H1 (cell line): ENCODE data around the gene PPM1D. TPM values are rescaled to one million over a fixed set of nuclear protein-coding genes. Genes with fewer than 3 reads are reported as not detected.

Experiments
- CTCF ChIA-PET: fragments of 300-600 bp; sonication (Branson Sonifier 250); formaldehyde crosslinking; loops from one replicate; lab custom pipeline; 2021; ENCODE audit not compliant: partially characterized antibody; lab: Charles Lee
- POLR2A ChIA-PET: fragments of 300-600 bp; sonication (Branson Sonifier 250); formaldehyde crosslinking; loops from one replicate; lab custom pipeline; 2021; ENCODE audit warnings: inconsistent platforms; ENCODE audit not compliant: partially characterized antibody; lab: Charles Lee
- DNase-seq, 2 experiments: peaks; one replicate each; pipeline versions ENCODE4 v3.0.0 to v3.0.0-alpha.2; 2010 to 2022; ENCODE audit warnings: low spot score in 2 of 2, low read depth in 1 of 2, mixed read lengths in 1 of 2
- FAIRE-seq: peaks from 2 replicates; lab custom pipeline; 2011; peaks lifted over from hg19 to GRCh38; lab: Jason Lieb, UNC
- H2AFZ ChIP-seq: 2 replicates; pipeline ENCODE4 v1.8.1; 2012; ENCODE audit warnings: low read length, inconsistent platforms
- H2AK5ac ChIP-seq: 2 replicates; pipeline ENCODE4 v1.6.1; 2013; ENCODE audit warnings: low read depth, low read length
- H2BK120ac ChIP-seq: replicated peaks from 2 replicates; pipeline ENCODE3; 2013; ENCODE audit warnings: low read depth, low read length, inconsistent platforms
- H2BK12ac ChIP-seq: 2 replicates; pipeline ENCODE4 v1.6.1; 2013; ENCODE audit warnings: low read depth, low read length
- H2BK15ac ChIP-seq: 2 replicates; pipeline ENCODE4 v1.6.1; 2013; ENCODE audit warnings: low read length
- H2BK20ac ChIP-seq: 2 replicates; pipeline ENCODE4 v1.6.1; 2013; ENCODE audit warnings: low read length
- H2BK5ac ChIP-seq: 2 replicates; pipeline ENCODE4 v1.6.1; 2013; ENCODE audit warnings: low read depth, low read length
- H3K14ac ChIP-seq: 2 replicates; pipeline ENCODE4 v1.6.1; 2013; ENCODE audit warnings: inconsistent platforms; ENCODE audit not compliant: insufficient read length
- H3K18ac ChIP-seq: 2 replicates; pipeline ENCODE4 v1.6.1; 2013; ENCODE audit warnings: low read length; ENCODE audit errors: extremely low read depth
- H3K23ac ChIP-seq: 2 replicates; pipeline ENCODE4 v1.6.1; 2013; ENCODE audit warnings: inconsistent platforms; ENCODE audit not compliant: insufficient read length
- H3K23me2 ChIP-seq: 2 replicates; pipeline ENCODE4 v1.6.1; 2013; ENCODE audit warnings: low read depth, low read length
- H3K27ac ChIP-seq: 2 replicates; pipeline ENCODE4 v1.6.1; 2011; ENCODE audit warnings: low read depth, low read length, inconsistent platforms
- H3K27me3 ChIP-seq, 4 experiments: replicated peaks in 1 of 4; 1 replicate in 1 of 4; 2 replicates in 3 of 4; pipeline versions ENCODE4 v1.6.1 to v1.8.1; 2011 to 2013; ENCODE audit warnings: low read length in 3 of 4, mild to moderate bottlenecking in 3 of 4, inconsistent platforms in 2 of 4, mixed read lengths in 2 of 4, moderate library complexity in 1 of 4; ENCODE audit not compliant: control insufficient read depth in 3 of 4, insufficient read depth in 3 of 4; ENCODE audit errors: extremely low read depth in 1 of 4
- H3K36me3 ChIP-seq, 4 experiments: 2 replicates each; pipeline versions ENCODE4 v1.6.1 to v1.8.1; 2011 to 2013; ENCODE audit warnings: mild to moderate bottlenecking in 4 of 4, low read length in 3 of 4, moderate library complexity in 2 of 4, control low read depth in 1 of 4, inconsistent platforms in 1 of 4; ENCODE audit not compliant: insufficient read depth in 4 of 4, control insufficient read depth in 2 of 4
- H3K4ac ChIP-seq: replicated peaks from 2 replicates; pipeline ENCODE3; 2013; ENCODE audit warnings: low read length, low read depth, mixed read lengths, inconsistent platforms; ENCODE audit not compliant: insufficient read length
- H3K4me1 ChIP-seq, 4 experiments: replicated peaks in 1 of 4; 1 replicate in 1 of 4; 2 replicates in 3 of 4; pipeline versions ENCODE4 v1.6.1 to v1.8.1; 2011 to 2013; ENCODE audit warnings: low read length in 3 of 4, inconsistent platforms in 2 of 4, mixed read lengths in 1 of 4; ENCODE audit not compliant: insufficient read depth in 4 of 4, control insufficient read depth in 3 of 4
- H3K4me2 ChIP-seq, 2 experiments: 2 replicates each; pipeline versions ENCODE4 v1.6.1 to v1.8.1; 2011 to 2013; ENCODE audit warnings: low read depth in 2 of 2, low read length in 2 of 2, control low read depth in 1 of 2, inconsistent platforms in 1 of 2, mild to moderate bottlenecking in 1 of 2; ENCODE audit not compliant: insufficient read depth in 1 of 2
- H3K4me3 ChIP-seq, 4 experiments: fragments of 200-600, 300-600 bp in 1 of 4; sonication (generic), shearing (Covaris generic), sonication (Bioruptor Twin) in 1 of 4; 2 replicates each; pipeline versions ENCODE4 v1.5.1 to v1.8.1; 2011 to 2016; ENCODE audit warnings: low read length in 4 of 4, low read depth in 3 of 4, control low read depth in 2 of 4, inconsistent platforms in 2 of 4, mild to moderate bottlenecking in 2 of 4, mixed read lengths in 1 of 4, moderate library complexity in 1 of 4; ENCODE audit not compliant: insufficient read depth in 2 of 4; ENCODE audit errors: extremely low read depth in 1 of 4
- H3K56ac ChIP-seq: replicated peaks from 2 replicates; pipeline ENCODE3; 2013; ENCODE audit warnings: low read depth, mild to moderate bottlenecking, mixed read lengths, low read length, inconsistent platforms; ENCODE audit not compliant: insufficient read length
- H3K79me1 ChIP-seq: 2 replicates; pipeline ENCODE4 v1.6.1; 2013; ENCODE audit warnings: low read depth, low read length, control low read depth
- H3K79me2 ChIP-seq, 2 experiments: 2 replicates each; pipeline versions ENCODE4 v1.6.1 to v1.8.1; 2012 to 2013; ENCODE audit warnings: low read length in 2 of 2, mild to moderate bottlenecking in 2 of 2, inconsistent platforms in 1 of 2; ENCODE audit not compliant: insufficient read depth in 2 of 2, control insufficient read depth in 1 of 2
- H3K9ac ChIP-seq, 4 experiments: replicated peaks in 1 of 4; 1 replicate in 1 of 4; 2 replicates in 3 of 4; pipeline versions ENCODE4 v1.6.1 to v1.8.1; 2011 to 2013; ENCODE audit warnings: low read depth in 3 of 4, low read length in 3 of 4, control low read depth in 2 of 4, mild to moderate bottlenecking in 2 of 4, moderate library complexity in 2 of 4, inconsistent platforms in 1 of 4; ENCODE audit errors: extremely low read depth in 1 of 4
- H3K9me3 ChIP-seq, 2 experiments: 2 replicates each; pipeline versions ENCODE4 v1.6.1 to v1.8.1; 2012 to 2013; ENCODE audit warnings: mild to moderate bottlenecking in 2 of 2, moderate library complexity in 2 of 2, control low read depth in 1 of 2, inconsistent platforms in 1 of 2, low read depth in 1 of 2, low read length in 1 of 2, mixed read lengths in 1 of 2; ENCODE audit not compliant: insufficient read depth in 2 of 2
- H4K20me1 ChIP-seq, 2 experiments: replicated peaks in 1 of 2; 2 replicates each; pipeline versions ENCODE3 to v1.8.1; 2011 to 2013; ENCODE audit warnings: inconsistent platforms in 2 of 2, low read length in 2 of 2, mild to moderate bottlenecking in 1 of 2; ENCODE audit not compliant: insufficient read depth in 2 of 2, control insufficient read depth in 1 of 2
- H4K5ac ChIP-seq: 2 replicates; pipeline ENCODE4 v1.6.1; 2013; ENCODE audit warnings: low read length, low read depth, mixed read lengths, inconsistent platforms; ENCODE audit not compliant: insufficient read length
- H4K8ac ChIP-seq: 2 replicates; pipeline ENCODE4 v1.8.0; 2013; ENCODE audit warnings: mild to moderate bottlenecking, moderate library complexity, low read length, inconsistent platforms; ENCODE audit not compliant: insufficient read depth; ENCODE audit errors: extremely low read depth
- H4K91ac ChIP-seq: replicated peaks from 2 replicates; pipeline ENCODE3; 2013; ENCODE audit warnings: low read length, mixed read lengths, inconsistent platforms; ENCODE audit not compliant: insufficient read length
- CHD1 ChIP-seq: IDR thresholded peaks from 2 replicates; pipeline ENCODE4 v1.6.1; 2012; ENCODE audit warnings: low read depth, low read length, improper control_type of control experiment
- WGBS, 2 experiments: shearing (Covaris generic) in 1 of 2; methylation state at CpG; one replicate each; pipeline versions ENCODE4 v1.1.6 to v1.1.7; 2013 to 2015; ENCODE audit warnings: low lambda C conversion rate in 2 of 2, mixed read lengths in 2 of 2, inconsistent platforms in 1 of 2, low coverage in 1 of 2, missing lambda C conversion rate in 1 of 2; ENCODE audit not compliant: insufficient replicate concordance in 2 of 2, insufficient coverage in 1 of 2, insufficient read length in 1 of 2; ENCODE audit errors: extremely low coverage in 1 of 2, missing lambda C conversion rate in 1 of 2; 5-methylcytosine and 5-hydroxymethylcytosine counted together
- polyA plus RNA-seq, 7 experiments: library from polyadenylated mRNA; depleted of rRNA in 3 of 7; stranded (reverse) in 5 of 7; unstranded in 2 of 7; fragments of >200 nt in 5 of 7; fragments of 200-250 nt in 2 of 7; gene quantifications; 1 replicate in 5 of 7; 2 replicates in 1 of 7; 4 replicates in 1 of 7; pipeline versions ENCODE4 v1.2.1 to v1.2.3, GENCODE V29; 2011 to 2013; ENCODE audit warnings: missing spikeins in 2 of 7, mixed read lengths in 2 of 7
- total RNA-seq: library from RNA; stranded (reverse); fragmentation: NEBNext Ultra II Directional; extraction: Animal tissue kit (Norgen Biotek cat#: 25700); gene quantifications from 2 replicates; pipeline ENCODE4 v1.2.1, GENCODE V29; 2021

The PPM1D gene
- total and polyA plus RNA-seq, 2 of the 8 experiments (the other 6 are each of a cell fraction or from before 2014, with no cell fraction given), result 5.0 to 16.7 TPM

GRCh38 chr17:60630352-60630751 lies 30.4 kb downstream of the PPM1D start:
- Histone ChIP-seq H2BK5ac (no peak overlapping the region), H3K4me3 (no peak overlapping the region), H3K79me1 (peaks cover 3% of the 10 kb centered on the region; the same call in 1 of the 2 replicates), H3K27me3 (no peaks in the 10 kb centered on the region), H4K91ac (no peak overlapping the region), H3K18ac (no peak overlapping the region), H3K9me3 (no peaks in the 10 kb centered on the region), H2BK15ac (no peak overlapping the region), H3K14ac (no peak overlapping the region), H3K4ac (no peak overlapping the region), H3K9ac (no peak overlapping the region), H3K23ac (no peak overlapping the region), H3K4me2 (no peak overlapping the region), H4K8ac (no peak overlapping the region), H3K36me3 (peaks cover 0 to 3% (median under 1%) of the 10 kb centered on the region in 4 experiments; a peak in 3 of 8 replicates), H3K27ac (no peak overlapping the region), H4K5ac (no peak overlapping the region), H2BK12ac (no peak overlapping the region), H3K23me2 (no peaks in the 10 kb centered on the region), H3K79me2 (0 out of 4 replicates have a peak, but pooled peaks cover 0 to 3% of the 10 kb centered on the region in 2 experiments), H2AFZ (no peak overlapping the region), H2BK20ac (no peak overlapping the region), H4K20me1 (peaks cover 0 to 2% of the 10 kb centered on the region in 2 experiments), H3K56ac (no peak overlapping the region), H2AK5ac (no peak overlapping the region), H3K4me1 (no peaks in the 10 kb centered on the region), H2BK120ac (no peak overlapping the region)
- FAIRE-seq (no peak), DNase-seq (no peak)
- 91% methylated on average over 5 of the region's 5 CpGs; no CpG with 5 or more reads in 1 of the 2 experiments for WGBS, 2 experiments
- ChIA-PET POLR2A (interaction anchor here (0.8 kb wide), 1 partner anchor 31 kb away, joined by 3 read pairs; the partner anchor contains the start of gene PPM1D), CTCF (interaction anchor here (0.6 to 3.2 kb wide), 9 partner anchors 8 to 792 kb away, joined by 3 to 29 read pairs (median 3); no protein-coding TSS in a partner anchor)
- TF ChIP-seq CHD1, result no peak
